ENCODE data around the gene ATXN2. TPM values are rescaled to one million over a fixed set of nuclear protein-coding genes. Genes with fewer than 3 reads are reported as not detected.
A peak's percentile ranks its signal among the peaks of the same experiment; 100 is the strongest.
"Not testable (repeated sequence)": the region's sequence is repeated elsewhere in the genome, so short reads cannot be mapped to it uniquely, and the experiment has no call there.

Gene ATXN2, protein sequence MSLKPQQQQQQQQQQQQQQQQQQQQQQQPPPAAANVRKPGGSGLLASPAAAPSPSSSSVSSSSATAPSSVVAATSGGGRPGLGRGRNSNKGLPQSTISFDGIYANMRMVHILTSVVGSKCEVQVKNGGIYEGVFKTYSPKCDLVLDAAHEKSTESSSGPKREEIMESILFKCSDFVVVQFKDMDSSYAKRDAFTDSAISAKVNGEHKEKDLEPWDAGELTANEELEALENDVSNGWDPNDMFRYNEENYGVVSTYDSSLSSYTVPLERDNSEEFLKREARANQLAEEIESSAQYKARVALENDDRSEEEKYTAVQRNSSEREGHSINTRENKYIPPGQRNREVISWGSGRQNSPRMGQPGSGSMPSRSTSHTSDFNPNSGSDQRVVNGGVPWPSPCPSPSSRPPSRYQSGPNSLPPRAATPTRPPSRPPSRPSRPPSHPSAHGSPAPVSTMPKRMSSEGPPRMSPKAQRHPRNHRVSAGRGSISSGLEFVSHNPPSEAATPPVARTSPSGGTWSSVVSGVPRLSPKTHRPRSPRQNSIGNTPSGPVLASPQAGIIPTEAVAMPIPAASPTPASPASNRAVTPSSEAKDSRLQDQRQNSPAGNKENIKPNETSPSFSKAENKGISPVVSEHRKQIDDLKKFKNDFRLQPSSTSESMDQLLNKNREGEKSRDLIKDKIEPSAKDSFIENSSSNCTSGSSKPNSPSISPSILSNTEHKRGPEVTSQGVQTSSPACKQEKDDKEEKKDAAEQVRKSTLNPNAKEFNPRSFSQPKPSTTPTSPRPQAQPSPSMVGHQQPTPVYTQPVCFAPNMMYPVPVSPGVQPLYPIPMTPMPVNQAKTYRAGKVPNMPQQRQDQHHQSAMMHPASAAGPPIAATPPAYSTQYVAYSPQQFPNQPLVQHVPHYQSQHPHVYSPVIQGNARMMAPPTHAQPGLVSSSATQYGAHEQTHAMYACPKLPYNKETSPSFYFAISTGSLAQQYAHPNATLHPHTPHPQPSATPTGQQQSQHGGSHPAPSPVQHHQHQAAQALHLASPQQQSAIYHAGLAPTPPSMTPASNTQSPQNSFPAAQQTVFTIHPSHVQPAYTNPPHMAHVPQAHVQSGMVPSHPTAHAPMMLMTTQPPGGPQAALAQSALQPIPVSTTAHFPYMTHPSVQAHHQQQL
- 48.4 TPM for total RNA-seq
- long read RNA-seq, full-length matches to known transcripts, result 1 of 12 reads
- long read RNA-seq, partial matches to known transcripts, result 6 of 12 reads
- long read RNA-seq, other reads (novel, unspliced or antisense), result 5 of 12 reads

DNA sequence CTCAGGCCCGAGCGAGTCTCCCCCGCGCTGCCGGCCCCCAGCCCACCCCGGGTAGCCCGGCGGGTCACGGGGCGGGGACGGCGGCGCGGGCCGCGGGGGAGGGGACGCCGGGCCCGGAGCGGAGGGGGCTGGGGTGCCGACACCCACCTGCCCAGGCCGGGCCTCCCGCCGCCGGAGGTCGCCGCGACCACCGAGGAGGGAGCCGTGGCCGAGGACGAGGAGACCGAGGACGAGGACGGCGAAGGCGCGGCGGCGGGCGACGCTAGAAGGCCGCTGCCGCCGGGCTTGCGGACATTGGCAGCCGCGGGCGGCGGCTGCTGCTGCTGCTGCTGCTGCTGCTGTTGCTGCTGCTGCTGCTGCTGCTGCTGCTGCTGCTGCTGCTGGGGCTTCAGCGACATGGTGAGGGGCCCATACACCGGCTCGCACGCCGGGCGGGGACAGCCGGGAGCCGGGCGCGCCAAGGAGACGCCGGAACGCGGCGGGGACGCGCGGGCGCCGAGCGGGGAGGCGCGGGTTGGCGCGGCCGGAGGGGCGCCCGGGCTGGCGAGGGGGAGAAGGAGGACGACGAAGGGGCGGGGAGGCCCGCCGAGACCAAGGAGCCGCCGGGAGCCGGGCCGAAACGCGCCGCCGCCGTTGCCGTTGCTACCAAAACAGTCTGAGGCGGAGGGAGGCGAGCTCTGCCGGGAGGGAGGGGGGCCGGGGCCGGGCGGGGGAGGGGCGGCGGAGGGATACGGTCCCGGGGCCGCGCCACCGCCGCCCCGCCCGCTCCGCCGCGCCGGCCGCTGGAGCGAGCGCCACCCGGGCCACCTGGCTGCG, at the start of gene ATXN2:
Gene ATXN2 (minus strand): TSS at position 679 of the 816 bp plus-strand sequence. CDS start 281 bp downstream, at position 398.
- intact Hi-C loops (cut with DNase I), result loop anchor here (5.0 kb wide), 3 partner anchors 37 to 187 kb away; no protein-coding TSS in a partner anchor
- DNase-seq (ENCODE audit: missing footprints), result peak; percentile 86
- peak; percentile 49 for ATAC-seq

DNA sequence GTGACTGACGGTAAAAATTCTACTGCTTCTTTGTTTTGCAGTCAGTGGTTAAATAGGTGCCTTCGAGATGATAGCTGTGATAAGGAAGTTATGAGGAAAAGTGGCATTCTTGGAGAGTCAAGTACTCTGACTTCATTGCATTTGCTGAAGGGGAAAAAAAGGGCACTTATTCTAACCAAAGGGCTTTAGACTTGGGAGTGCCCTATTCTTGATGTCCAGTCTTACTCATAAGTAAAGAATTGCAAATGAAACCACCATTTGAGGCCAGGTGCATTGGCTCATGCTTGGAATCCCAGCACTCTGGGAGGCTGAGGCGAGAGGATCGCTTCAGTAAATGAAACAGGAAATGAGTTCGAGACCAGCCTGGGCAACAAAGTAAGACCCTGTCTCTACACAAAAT, 46.3 kb upstream of the ATXN2 start:
- DNase-seq (ENCODE audit: missing footprints) (no peak), ATAC-seq (no peak)
- intact Hi-C loops (cut with DNase I), result no loop called here

DNA sequence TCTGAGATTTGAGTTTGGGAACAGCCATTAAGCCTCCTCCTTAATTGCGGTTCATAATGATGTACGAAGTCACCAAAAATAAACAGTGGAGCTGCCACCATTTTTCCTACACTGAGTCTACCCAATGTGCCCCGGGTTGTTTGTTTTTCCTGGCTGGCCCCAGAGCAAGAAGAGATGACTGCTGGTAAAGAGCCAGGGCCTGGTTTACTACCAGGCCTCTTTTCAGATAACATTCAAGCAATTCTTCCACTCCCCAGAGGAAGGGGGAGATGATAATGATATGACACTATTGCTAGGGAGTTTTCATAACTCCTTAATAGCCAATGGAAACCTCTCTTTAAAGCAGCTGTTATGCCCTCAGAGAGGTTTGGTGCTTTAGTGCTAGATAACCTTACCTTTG, 44.3 kb upstream of the ATXN2 start:
- DNase-seq (ENCODE audit: missing footprints) (no peak), ATAC-seq (peak; percentile 53)
- intact Hi-C loops (cut with DNase I), result no loop called here

DNA sequence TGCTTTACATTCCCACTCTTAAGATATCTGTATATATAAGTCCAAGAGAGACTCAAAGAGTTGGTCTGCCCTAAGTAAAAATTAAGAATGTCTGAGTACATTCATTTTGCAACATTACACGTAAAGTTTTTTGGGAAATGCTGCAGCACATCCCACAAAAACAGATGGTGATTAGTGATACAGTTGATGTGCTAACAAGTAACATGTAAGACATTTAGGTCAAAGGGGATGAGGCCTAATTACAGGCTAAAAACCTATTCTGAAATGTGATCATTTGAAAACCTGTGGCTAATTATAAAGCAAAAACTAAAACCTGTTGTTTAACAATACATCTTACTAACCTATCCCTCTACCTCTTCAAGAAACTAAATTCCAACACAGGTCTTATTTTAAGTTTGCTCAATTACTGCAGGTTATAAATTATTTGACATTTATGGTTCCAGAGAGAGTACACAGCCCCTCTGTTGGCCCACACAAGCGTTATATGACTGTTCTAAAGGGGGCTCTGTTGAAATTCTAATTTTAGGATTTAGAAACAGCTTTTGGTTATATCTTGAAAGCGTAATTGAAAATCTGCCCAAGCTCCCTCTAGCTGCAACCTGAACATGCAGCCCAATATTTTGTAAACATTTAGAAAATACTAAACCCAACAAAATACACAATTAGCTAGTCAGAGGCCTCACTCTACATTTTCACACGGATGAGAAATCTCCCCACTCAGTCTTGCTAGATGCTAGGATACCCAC, 43.7 kb upstream of the ATXN2 start:
- no peak for ATAC-seq
- DNase-seq (ENCODE audit: missing footprints), result no peak
- intact Hi-C loops (cut with DNase I), result no loop called here

- no peak for DNase-seq (ENCODE audit: missing footprints)
- intact Hi-C loops (cut with DNase I), result no loop called here
Observed at GRCh38 chr12:111640506-111640905, 41.4 kb upstream of the ATXN2 start.

DNA sequence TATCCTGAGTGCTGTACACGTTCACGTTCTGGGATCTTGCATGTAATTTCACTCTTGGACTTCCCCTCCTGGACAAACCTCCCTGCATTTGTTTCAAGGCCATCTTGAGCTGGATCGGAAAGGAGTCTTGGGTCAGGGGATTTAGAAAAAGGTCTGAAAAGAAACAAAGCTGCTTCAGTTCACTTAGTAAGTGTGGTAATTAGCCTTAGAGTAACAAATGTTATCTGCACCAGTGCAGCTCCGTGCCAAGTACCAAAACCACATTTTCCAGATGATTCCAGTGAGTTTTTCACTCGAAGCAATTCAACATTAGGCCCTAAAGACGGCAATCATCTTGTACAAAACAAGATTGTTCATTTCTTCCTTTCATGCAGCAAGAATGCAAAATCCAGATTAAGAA, 39.4 kb upstream of the ATXN2 start:
- intact Hi-C loops (cut with DNase I), result loop anchor here (5.0 kb wide), 1 partner anchor 41 kb away; the partner anchor contains the start of gene ATXN2

More at GRCh38 chr12:111640506-111640905, 41.4 kb upstream of the ATXN2 start:
- no peak for ATAC-seq

GRCh38 chr12:111636209-111636945, 37.3 kb upstream of the ATXN2 start:
- intact Hi-C loops (cut with DNase I), result loop anchor here (5.0 kb wide), 1 partner anchor 39 kb away; the partner anchor contains the start of gene ATXN2
- ATAC-seq, result peak; percentile 79
- DNase-seq (ENCODE audit: missing footprints), result peak; percentile 78

More for the DNA sequence above, 39.4 kb upstream of the ATXN2 start:
- ATAC-seq, result no peak
- no peak for DNase-seq (ENCODE audit: missing footprints)

GRCh38 chr12:111635524-111635923, 36.4 kb upstream of the ATXN2 start:
- DNase-seq (ENCODE audit: missing footprints) (no peak), ATAC-seq (no peak)
- intact Hi-C loops (cut with DNase I), result loop anchor here (5.0 kb wide), 1 partner anchor 38 kb away; the partner anchor contains the start of gene ATXN2

GRCh38 chr12:111628505-111629260, 29.6 kb upstream of the ATXN2 start:
- no peak for DNase-seq (ENCODE audit: missing footprints)
- intact Hi-C loops (cut with DNase I), result no loop called here
- ATAC-seq, result no peak

DNA sequence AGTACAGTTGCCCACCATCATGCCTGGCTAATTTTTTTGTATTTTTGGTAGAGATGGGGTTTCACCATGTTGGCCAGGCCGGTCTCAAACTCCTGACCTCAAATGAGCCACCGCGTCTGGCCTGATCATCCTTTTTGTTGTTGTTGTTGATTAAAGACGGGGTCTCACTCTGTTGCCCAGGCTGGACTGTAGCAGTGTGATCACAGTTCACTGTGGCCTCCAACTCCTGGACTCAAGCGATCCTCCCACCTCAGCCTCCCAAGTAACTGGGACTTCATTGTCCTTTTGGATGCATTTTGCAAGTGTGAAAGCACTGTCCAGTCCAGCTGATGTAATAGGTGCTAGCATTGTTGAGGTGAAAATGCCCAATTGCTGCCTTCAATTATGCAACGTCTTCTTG, 27.1 kb upstream of the ATXN2 start:
- intact Hi-C loops (cut with DNase I), result no loop called here
- ATAC-seq, result no peak
- no peak for DNase-seq (ENCODE audit: missing footprints)

DNA sequence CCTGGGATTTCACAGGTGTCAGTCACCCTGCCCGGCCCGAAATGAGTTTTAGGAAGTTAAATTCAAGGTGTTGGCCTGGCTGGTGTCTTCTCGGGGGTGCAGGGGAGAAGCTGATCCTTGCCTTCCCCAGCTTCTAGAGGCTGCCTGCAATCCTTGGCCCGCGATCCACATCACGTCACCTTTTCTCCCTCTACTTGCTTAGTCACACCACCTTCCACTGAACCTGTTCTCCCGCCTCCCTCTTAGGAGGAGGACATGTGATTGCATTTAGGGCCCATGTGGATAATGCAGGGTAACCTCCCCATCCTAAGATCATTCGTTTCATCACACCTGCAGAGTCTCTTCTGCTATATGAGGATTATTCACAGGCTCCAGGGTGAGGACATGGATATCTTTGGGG, 25.4 kb upstream of the ATXN2 start:
- ATAC-seq, result no peak
- intact Hi-C loops (cut with DNase I), result no loop called here
- no peak for DNase-seq (ENCODE audit: missing footprints)

DNA sequence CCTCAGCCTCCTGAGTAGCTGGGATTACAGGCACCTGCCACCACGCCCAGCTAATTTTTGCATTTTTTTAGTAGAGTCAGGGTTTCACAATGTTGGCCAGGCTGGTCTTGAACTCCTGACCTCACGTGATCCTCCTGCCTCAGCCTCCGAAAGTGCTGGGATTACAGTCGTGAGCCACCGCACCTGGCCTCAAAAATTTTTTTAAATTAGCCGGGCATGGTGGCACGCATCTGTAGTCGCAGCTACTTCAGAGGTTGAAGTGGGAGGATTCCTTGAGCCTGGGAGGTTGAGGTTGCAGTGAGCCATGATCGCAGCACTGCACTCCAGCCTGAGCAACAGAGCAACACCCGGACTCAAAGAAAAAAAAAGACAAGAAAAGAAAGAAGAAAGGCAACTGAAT, 18.7 kb upstream of the ATXN2 start:
- ATAC-seq; DNase-seq (ENCODE audit: missing footprints); intact Hi-C loops (cut with DNase I): not testable (repeated sequence)

DNA sequence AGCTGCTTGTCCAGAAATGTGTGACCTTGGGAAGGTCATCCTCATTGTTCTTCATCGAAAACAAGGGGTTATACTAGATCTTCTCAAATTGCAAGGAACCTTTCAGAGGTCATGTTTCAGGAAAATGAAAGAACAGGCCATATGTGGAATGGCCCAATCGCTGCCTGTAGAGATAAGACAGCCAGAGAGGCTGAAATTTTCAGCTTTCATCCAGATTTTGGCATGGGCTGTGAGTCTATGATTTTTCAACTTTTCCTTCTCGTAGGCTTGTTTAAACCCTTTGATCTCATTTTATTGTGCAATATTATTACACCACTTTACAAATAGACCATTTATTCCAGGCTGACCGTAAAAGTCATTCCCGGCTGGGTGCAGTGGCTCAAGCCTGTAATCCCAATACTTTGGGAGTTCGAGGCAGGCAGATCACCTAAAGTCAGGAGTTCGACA, 17.1 kb upstream of the ATXN2 start:
- DNase-seq (ENCODE audit: missing footprints), result no peak
- ATAC-seq, result peak; percentile 73
- intact Hi-C loops (cut with DNase I), result no loop called here

DNA sequence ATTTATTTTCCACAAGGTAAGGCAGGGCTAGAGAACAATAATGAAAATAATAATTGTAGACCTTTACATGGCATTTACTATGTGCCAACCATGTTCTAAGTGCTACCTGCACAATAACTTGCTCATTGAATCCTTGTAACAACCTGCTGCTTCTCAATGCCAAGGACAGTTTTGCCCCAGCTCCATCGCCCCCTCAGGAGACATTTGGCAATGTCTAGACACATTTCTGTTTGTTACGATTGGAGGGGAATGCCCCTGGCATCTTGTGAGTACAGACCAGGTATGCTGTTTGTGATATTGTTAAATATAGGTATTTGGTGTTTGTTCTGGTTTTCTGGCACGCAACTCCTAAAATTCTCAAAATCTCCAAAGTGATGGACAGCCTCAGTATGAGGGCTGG, 8.1 kb upstream of the ATXN2 start:
- ATAC-seq (no peak), DNase-seq (ENCODE audit: missing footprints) (no peak)
- intact Hi-C loops (cut with DNase I), result no loop called here

DNA sequence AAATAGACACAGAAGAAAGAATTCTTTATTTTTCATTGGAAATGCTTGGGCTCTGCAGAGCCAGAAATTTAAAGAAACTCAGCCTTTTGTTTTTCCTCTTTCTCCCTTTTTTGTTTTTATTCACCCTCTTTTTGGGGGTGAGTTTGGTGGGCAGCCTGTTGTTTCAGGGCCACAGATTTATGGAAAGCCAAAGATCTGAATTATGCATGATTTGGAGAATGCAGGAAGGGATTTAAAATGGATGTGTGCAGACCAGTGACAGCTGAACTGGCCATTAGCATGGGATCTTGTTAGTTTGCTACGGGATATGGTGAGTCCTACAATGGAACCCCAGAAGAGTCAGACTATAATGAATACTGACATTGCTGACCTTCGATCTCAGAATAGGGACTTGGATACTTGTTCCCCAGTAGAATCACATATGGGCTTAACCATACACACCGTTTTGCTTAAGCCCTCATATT, 7.7 kb upstream of the ATXN2 start:
- no peak for ATAC-seq
- intact Hi-C loops (cut with DNase I), result no loop called here
- DNase-seq (ENCODE audit: missing footprints), result no peak

All from Right ventricle myocardium inferior (tissue), 1 donor.